GM12878 (cell line): ENCODE data around the gene SIGLECL1. TPM values are rescaled to one million over a fixed set of nuclear protein-coding genes. Genes with fewer than 3 reads are reported as not detected.

Source experiments
- ATAC-seq: fragments of 200-7000 bp; cut with Tn5 transposase; 3 replicates; pipeline ENCODE4 v1.9.1; 2020; ENCODE audit warnings: mild to moderate bottlenecking, moderate library complexity
- BruUV-seq: library from RNA; stranded (reverse); fragments of 400-500 nt; replicated peaks from 2 replicates; lab custom pipeline; 2021; lab: Mats Ljungman, UMichigan
- CTCF ChIA-PET: fragments of 300-600 bp; sonication (Branson Sonifier 250); formaldehyde crosslinking; extraction: SDS; loops from one replicate; lab custom pipeline; 2021; ENCODE audit warnings: inconsistent platforms; lab: Yijun Ruan, JAX
- POLR2A ChIA-PET: fragments of 350-600 bp; formaldehyde crosslinking; extraction: SDS; loops from one replicate; lab custom pipeline; 2021; ENCODE audit warnings: inconsistent platforms; lab: Charles Lee
- RAD21 ChIA-PET: fragments of 300-600 bp; sonication (Branson Sonifier 250); formaldehyde crosslinking; loops from one replicate; lab custom pipeline; 2023; ENCODE audit warnings: antibody characterized with exemption; ENCODE audit not compliant: unreplicated experiment; lab: Charles Lee
- SMC1A ChIA-PET: fragments of 300-600 bp; sonication (Branson Sonifier 250); formaldehyde crosslinking; loops from one replicate; lab custom pipeline; 2023; ENCODE audit not compliant: unreplicated experiment, uncharacterized antibody; lab: Charles Lee
- DNase-seq: peaks from one replicate; pipeline ENCODE4 v3.0.0-alpha.2; 2011; ENCODE audit warnings: low read depth, low spot score
- FAIRE-seq: peaks from 3 replicates; lab custom pipeline; 2011; peaks lifted over from hg19 to GRCh38; lab: Jason Lieb, UNC
- H2AFZ ChIP-seq: 2 replicates; pipeline ENCODE4 v1.6.0; 2011; ENCODE audit warnings: low read depth, low read length, control low read depth; ENCODE audit not compliant: control insufficient read depth
- H3K27ac ChIP-seq: 2 replicates; pipeline ENCODE4 v1.5.1; 2011; ENCODE audit warnings: control low read depth; ENCODE audit not compliant: control insufficient read depth, insufficient read depth
- H3K27me3 ChIP-seq, 2 experiments: replicated peaks in 1 of 2; 2 replicates each; pipeline versions ENCODE4 v1.6.0 to v1.6.1; 2011; ENCODE audit warnings: low read length in 1 of 2; ENCODE audit not compliant: control insufficient read depth in 2 of 2, insufficient read depth in 2 of 2
- H3K36me3 ChIP-seq, 2 experiments: 2 replicates each; pipeline ENCODE4 v1.5.1; 2011; ENCODE audit warnings: low read length in 1 of 2; ENCODE audit not compliant: control insufficient read depth in 2 of 2, insufficient read depth in 2 of 2
- H3K4me1 ChIP-seq: 2 replicates; pipeline ENCODE4 v1.6.1; 2011; ENCODE audit warnings: mild to moderate bottlenecking, low read length, moderate library complexity, mixed read lengths; ENCODE audit not compliant: control insufficient read depth, insufficient read depth
- H3K4me2 ChIP-seq: 2 replicates; pipeline ENCODE4 v1.6.0; 2011; ENCODE audit warnings: control low read depth; ENCODE audit not compliant: control insufficient read depth, insufficient read depth
- H3K4me3 ChIP-seq: fragments of 200-600 bp; sonication (generic); 2 replicates; pipeline ENCODE4 v1.5.1; 2016
- H3K79me2 ChIP-seq: 2 replicates; pipeline ENCODE4 v1.6.0; 2011; ENCODE audit warnings: low read length; ENCODE audit not compliant: control insufficient read depth, insufficient read depth
- H3K9ac ChIP-seq: 2 replicates; pipeline ENCODE4 v1.8.0; 2011; ENCODE audit warnings: low read length, control low read depth, mixed read lengths; ENCODE audit not compliant: control insufficient read depth, insufficient read depth
- H3K9me3 ChIP-seq: replicated peaks from 3 replicates; pipeline ENCODE4 v1.5.1; 2011; ENCODE audit warnings: mild to moderate bottlenecking, low read length; ENCODE audit not compliant: control insufficient read depth, insufficient read depth
- H4K20me1 ChIP-seq: 2 replicates; pipeline ENCODE4 v1.6.0; 2011; ENCODE audit not compliant: control insufficient read depth, insufficient read depth
- HDAC2 ChIP-seq: fragments of 200-600 bp; sonication (generic); IDR thresholded peaks from 2 replicates; pipeline ENCODE4 v1.6.1; 2017
- IKZF1 ChIP-seq: fragments of 450-650 bp; conservative IDR thresholded peaks from 2 replicates; pipeline ENCODE4 v1.6.1; 2017; ENCODE audit warnings: antibody characterized with exemption, mild to moderate bottlenecking
- MTA3 ChIP-seq: IDR thresholded peaks from 2 replicates; pipeline ENCODE4 v1.6.1; 2012; ENCODE audit warnings: low read length, inconsistent platforms, borderline replicate concordance
- POLR2A ChIP-seq: IDR thresholded peaks from 2 replicates; pipeline ENCODE4 v1.6.1; 2011; ENCODE audit warnings: low read depth, mild to moderate bottlenecking, low read length
- RB1 ChIP-seq: fragments of 450-650 bp; formaldehyde crosslinking; IDR thresholded peaks from 2 replicates; pipeline ENCODE4 v1.6.1; 2017; ENCODE audit warnings: mild to moderate bottlenecking, borderline replicate concordance
- RELA ChIP-seq: fragments of 450-650 bp; IDR thresholded peaks from 2 replicates; pipeline ENCODE4 v1.8.0; 2014; ENCODE audit warnings: borderline replicate concordance; ENCODE audit not compliant: partially characterized antibody
- RFX5 ChIP-seq: IDR thresholded peaks from 2 replicates; pipeline ENCODE4 v1.6.1; 2011; ENCODE audit warnings: low read depth, low read length, improper control_type of control experiment
- WRNIP1 ChIP-seq: IDR thresholded peaks from 2 replicates; pipeline ENCODE4 v1.6.1; 2011; ENCODE audit warnings: low read depth, low read length, improper control_type of control experiment, borderline replicate concordance
- ZSCAN29 ChIP-seq: fragments of 450-650 bp; IDR thresholded peaks from 2 replicates; pipeline ENCODE4 v1.6.1; 2017; ENCODE audit warnings: mild to moderate bottlenecking, moderate library complexity
- WGBS: methylation state at CpG from one replicate; pipeline ENCODE4 v1.1.6; 2016; ENCODE audit warnings: low lambda C conversion rate; ENCODE audit not compliant: insufficient replicate concordance, insufficient coverage; ENCODE audit errors: missing lambda C conversion rate; 5-methylcytosine and 5-hydroxymethylcytosine counted together
- in situ Hi-C: fragments of 300-500 bp; cut with MboI; formaldehyde crosslinking; loops from 9 replicates; pipeline ENCODE4 v1.14.3; 2018; ENCODE audit warnings: mixed read lengths
- intact Hi-C: fragments of 100-400 bp; cut with micrococcal nuclease; formaldehyde crosslinking; loops from one replicate; pipeline ENCODE4 v1.14.2; 2022; ENCODE audit not compliant: unreplicated experiment
- polyA plus RNA-seq, 11 experiments: library from polyadenylated mRNA; depleted of rRNA in 4 of 11; unstranded in 6 of 11; stranded (reverse) in 5 of 11; fragments of >200 nt; fragmentation: Nextera tagmentation in 4 of 11; fragmentation: Illumina TruSeq in 1 of 11; extraction: Ambion mirVana in 4 of 11; extraction: Trizol in 1 of 11; gene quantifications; 1 replicate in 1 of 11; 2 replicates in 10 of 11; pipeline versions ENCODE4 v1.2.1 to v1.2.3, GENCODE V29; 2011 to 2016; ENCODE audit warnings: inconsistent platforms in 2 of 11, missing spikeins in 2 of 11, low read depth in 1 of 11
- total RNA-seq, 4 experiments: library from RNA; depleted of rRNA in 3 of 4; stranded (reverse); fragments of >200 nt in 3 of 4; fragmentation: Illumina TruSeq in 1 of 4; extraction: Trizol in 1 of 4; gene quantifications; 2 replicates each; pipeline versions ENCODE4 v1.2.1 to v1.2.3, GENCODE V29; 2013 to 2021
- TF ChIP-seq, protein P1 (sequence below): IDR thresholded peaks from 2 replicates; pipeline ENCODE4 v1.6.1; 2012; ENCODE audit warnings: low read depth, low read length, improper control_type of control experiment
- TF ChIP-seq, protein P2 (sequence below): fragments of 450-650 bp; IDR thresholded peaks from 2 replicates; pipeline ENCODE4 v1.6.1; 2016; ENCODE audit warnings: mild to moderate bottlenecking, moderate library complexity, borderline replicate concordance
- TF ChIP-seq, protein P3 (sequence below): IDR thresholded peaks from 2 replicates; pipeline ENCODE4 v1.6.1; 2012; ENCODE audit warnings: low read depth, low read length, improper control_type of control experiment
- TF ChIP-seq, protein P4 (sequence below): fragments of 450-650 bp; IDR thresholded peaks from 2 replicates; pipeline ENCODE4 v1.6.1; 2017; ENCODE audit warnings: mild to moderate bottlenecking, moderate library complexity
- TF ChIP-seq, protein P5 (sequence below): fragments of 450-650 bp; IDR thresholded peaks from 2 replicates; pipeline ENCODE4 v1.6.1; 2017; ENCODE audit warnings: mild to moderate bottlenecking

Gene SIGLECL1
- total and polyA plus RNA-seq, 10 of the 15 experiments (the other 5 are each of a cell fraction or from before 2014, with no cell fraction given): not detected

DNA sequence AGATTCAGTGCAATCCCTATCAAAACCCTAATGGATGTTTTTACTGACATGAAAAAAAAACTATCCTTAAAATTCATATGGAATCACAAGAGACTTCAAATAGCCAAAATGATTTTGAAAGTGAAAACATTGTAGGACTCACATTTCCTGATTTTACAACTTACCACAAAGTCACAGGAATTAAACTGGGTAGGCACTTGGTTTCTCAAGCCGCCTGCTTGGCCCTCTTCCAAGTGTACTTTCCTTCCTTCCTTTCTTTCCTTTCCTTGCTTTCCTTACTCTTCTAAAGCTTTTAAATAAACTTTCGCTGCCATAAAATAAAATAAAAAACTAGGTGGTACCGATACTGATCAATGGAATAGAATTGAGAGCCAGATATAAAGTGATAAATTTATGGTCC is 47.0 kb upstream of the SIGLECL1 start:
- RAD21 ChIA-PET: no interaction called here
- Histone ChIP-seq H3K36me3 (no peaks in the 10 kb centered on the region), H3K79me2 (no peaks in the 10 kb centered on the region), H2AFZ (no peak overlapping the region), H3K4me3 (no peak overlapping the region), H3K27me3 (no peaks in the 10 kb centered on the region; a peak in 2 of 4 replicates), H3K4me2 (no peak overlapping the region), H3K9ac (no peak overlapping the region), H3K9me3 (no peaks in the 10 kb centered on the region), H3K27ac (no peak overlapping the region), H3K4me1 (no peaks in the 10 kb centered on the region; the same call in 1 of the 2 replicates), H4K20me1 (no peaks in the 10 kb centered on the region)
- DNase-seq (no peak), ATAC-seq (no peak), FAIRE-seq (no peak)
- SMC1A ChIA-PET: no interaction called here
- POLR2A ChIA-PET: no interaction called here
- no TSS peak for BruUV-seq
- CTCF ChIA-PET: no interaction called here
- WGBS: 19% methylated on average over 3 of the region's 3 CpGs
- intact Hi-C loops (no loop called here), in situ Hi-C loops (no loop called here)
- no peak for TF ChIP-seq MTA3
- TF ChIP-seq, protein P1, sequence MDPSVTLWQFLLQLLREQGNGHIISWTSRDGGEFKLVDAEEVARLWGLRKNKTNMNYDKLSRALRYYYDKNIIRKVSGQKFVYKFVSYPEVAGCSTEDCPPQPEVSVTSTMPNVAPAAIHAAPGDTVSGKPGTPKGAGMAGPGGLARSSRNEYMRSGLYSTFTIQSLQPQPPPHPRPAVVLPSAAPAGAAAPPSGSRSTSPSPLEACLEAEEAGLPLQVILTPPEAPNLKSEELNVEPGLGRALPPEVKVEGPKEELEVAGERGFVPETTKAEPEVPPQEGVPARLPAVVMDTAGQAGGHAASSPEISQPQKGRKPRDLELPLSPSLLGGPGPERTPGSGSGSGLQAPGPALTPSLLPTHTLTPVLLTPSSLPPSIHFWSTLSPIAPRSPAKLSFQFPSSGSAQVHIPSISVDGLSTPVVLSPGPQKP: no peak
- TF ChIP-seq ZSCAN29: no peak
- TF ChIP-seq RB1: no peak
- no peak for TF ChIP-seq IKZF1
- TF ChIP-seq, protein P2, sequence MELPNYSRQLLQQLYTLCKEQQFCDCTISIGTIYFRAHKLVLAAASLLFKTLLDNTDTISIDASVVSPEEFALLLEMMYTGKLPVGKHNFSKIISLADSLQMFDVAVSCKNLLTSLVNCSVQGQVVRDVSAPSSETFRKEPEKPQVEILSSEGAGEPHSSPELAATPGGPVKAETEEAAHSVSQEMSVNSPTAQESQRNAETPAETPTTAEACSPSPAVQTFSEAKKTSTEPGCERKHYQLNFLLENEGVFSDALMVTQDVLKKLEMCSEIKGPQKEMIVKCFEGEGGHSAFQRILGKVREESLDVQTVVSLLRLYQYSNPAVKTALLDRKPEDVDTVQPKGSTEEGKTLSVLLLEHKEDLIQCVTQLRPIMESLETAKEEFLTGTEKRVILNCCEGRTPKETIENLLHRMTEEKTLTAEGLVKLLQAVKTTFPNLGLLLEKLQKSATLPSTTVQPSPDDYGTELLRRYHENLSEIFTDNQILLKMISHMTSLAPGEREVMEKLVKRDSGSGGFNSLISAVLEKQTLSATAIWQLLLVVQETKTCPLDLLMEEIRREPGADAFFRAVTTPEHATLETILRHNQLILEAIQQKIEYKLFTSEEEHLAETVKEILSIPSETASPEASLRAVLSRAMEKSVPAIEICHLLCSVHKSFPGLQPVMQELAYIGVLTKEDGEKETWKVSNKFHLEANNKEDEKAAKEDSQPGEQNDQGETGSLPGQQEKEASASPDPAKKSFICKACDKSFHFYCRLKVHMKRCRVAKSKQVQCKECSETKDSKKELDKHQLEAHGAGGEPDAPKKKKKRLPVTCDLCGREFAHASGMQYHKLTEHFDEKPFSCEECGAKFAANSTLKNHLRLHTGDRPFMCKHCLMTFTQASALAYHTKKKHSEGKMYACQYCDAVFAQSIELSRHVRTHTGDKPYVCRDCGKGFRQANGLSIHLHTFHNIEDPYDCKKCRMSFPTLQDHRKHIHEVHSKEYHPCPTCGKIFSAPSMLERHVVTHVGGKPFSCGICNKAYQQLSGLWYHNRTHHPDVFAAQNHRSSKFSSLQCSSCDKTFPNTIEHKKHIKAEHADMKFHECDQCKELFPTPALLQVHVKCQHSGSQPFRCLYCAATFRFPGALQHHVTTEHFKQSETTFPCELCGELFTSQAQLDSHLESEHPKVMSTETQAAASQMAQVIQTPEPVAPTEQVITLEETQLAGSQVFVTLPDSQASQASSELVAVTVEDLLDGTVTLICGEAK: no peak
- TF ChIP-seq, protein P3, sequence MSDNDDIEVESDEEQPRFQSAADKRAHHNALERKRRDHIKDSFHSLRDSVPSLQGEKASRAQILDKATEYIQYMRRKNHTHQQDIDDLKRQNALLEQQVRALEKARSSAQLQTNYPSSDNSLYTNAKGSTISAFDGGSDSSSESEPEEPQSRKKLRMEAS: no peak
- TF ChIP-seq POLR2A: no peak
- no peak for TF ChIP-seq RELA
- no peak for TF ChIP-seq RFX5
- TF ChIP-seq HDAC2: no peak
- TF ChIP-seq, protein P4, sequence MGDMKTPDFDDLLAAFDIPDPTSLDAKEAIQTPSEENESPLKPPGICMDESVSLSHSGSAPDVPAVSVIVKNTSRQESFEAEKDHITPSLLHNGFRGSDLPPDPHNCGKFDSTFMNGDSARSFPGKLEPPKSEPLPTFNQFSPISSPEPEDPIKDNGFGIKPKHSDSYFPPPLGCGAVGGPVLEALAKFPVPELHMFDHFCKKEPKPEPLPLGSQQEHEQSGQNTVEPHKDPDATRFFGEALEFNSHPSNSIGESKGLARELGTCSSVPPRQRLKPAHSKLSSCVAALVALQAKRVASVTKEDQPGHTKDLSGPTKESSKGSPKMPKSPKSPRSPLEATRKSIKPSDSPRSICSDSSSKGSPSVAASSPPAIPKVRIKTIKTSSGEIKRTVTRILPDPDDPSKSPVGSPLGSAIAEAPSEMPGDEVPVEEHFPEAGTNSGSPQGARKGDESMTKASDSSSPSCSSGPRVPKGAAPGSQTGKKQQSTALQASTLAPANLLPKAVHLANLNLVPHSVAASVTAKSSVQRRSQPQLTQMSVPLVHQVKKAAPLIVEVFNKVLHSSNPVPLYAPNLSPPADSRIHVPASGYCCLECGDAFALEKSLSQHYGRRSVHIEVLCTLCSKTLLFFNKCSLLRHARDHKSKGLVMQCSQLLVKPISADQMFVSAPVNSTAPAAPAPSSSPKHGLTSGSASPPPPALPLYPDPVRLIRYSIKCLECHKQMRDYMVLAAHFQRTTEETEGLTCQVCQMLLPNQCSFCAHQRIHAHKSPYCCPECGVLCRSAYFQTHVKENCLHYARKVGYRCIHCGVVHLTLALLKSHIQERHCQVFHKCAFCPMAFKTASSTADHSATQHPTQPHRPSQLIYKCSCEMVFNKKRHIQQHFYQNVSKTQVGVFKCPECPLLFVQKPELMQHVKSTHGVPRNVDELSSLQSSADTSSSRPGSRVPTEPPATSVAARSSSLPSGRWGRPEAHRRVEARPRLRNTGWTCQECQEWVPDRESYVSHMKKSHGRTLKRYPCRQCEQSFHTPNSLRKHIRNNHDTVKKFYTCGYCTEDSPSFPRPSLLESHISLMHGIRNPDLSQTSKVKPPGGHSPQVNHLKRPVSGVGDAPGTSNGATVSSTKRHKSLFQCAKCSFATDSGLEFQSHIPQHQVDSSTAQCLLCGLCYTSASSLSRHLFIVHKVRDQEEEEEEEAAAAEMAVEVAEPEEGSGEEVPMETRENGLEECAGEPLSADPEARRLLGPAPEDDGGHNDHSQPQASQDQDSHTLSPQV: no peak
- TF ChIP-seq WRNIP1: no peak
- TF ChIP-seq, protein P5, sequence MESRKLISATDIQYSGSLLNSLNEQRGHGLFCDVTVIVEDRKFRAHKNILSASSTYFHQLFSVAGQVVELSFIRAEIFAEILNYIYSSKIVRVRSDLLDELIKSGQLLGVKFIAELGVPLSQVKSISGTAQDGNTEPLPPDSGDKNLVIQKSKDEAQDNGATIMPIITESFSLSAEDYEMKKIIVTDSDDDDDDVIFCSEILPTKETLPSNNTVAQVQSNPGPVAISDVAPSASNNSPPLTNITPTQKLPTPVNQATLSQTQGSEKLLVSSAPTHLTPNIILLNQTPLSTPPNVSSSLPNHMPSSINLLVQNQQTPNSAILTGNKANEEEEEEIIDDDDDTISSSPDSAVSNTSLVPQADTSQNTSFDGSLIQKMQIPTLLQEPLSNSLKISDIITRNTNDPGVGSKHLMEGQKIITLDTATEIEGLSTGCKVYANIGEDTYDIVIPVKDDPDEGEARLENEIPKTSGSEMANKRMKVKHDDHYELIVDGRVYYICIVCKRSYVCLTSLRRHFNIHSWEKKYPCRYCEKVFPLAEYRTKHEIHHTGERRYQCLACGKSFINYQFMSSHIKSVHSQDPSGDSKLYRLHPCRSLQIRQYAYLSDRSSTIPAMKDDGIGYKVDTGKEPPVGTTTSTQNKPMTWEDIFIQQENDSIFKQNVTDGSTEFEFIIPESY: no peak
